GM23338 (cell line): ENCODE measurements around the gene ADCYAP1R1. TPM values are rescaled to one million over a fixed set of nuclear protein-coding genes. Genes with fewer than 3 reads are reported as not detected.

ENCODE experiments used
- ATAC-seq: fragments of 200-7000 bp; cut with Tn5 transposase; 3 replicates; pipeline ENCODE4 v1.9.1; 2020
- DNase-seq: peaks from one replicate; pipeline ENCODE4 v3.0.0-alpha.2; 2015; ENCODE audit warnings: low spot score
- H2AFZ ChIP-seq: fragments of 200-600 bp; sonication (generic); 2 replicates; pipeline ENCODE4 v1.8.0; 2016; ENCODE audit warnings: antibody characterized with exemption, mild to moderate bottlenecking, moderate library complexity
- H3F3A ChIP-seq: fragments of 200-600 bp; sonication (generic); replicated peaks from 2 replicates; pipeline ENCODE4 v1.8.0; 2017; ENCODE audit warnings: antibody characterized with exemption, mixed run types, low read depth
- H3K27ac ChIP-seq: fragments of 200-600 bp; sonication (generic); 2 replicates; pipeline ENCODE4 v1.6.1; 2016; ENCODE audit warnings: low read depth
- H3K27me3 ChIP-seq: fragments of 200-600 bp; sonication (generic); 2 replicates; pipeline ENCODE4 v1.8.0; 2016; ENCODE audit warnings: mild to moderate bottlenecking, mixed run types, moderate library complexity; ENCODE audit not compliant: insufficient read depth
- H3K36me3 ChIP-seq: fragments of 200-600 bp; sonication (generic); 2 replicates; pipeline ENCODE4 v1.8.0; 2016; ENCODE audit warnings: mild to moderate bottlenecking; ENCODE audit not compliant: insufficient read depth
- H3K4me1 ChIP-seq: fragments of 200-600 bp; sonication (generic); 2 replicates; pipeline ENCODE4 v1.8.0; 2016; ENCODE audit warnings: mild to moderate bottlenecking, moderate library complexity; ENCODE audit not compliant: insufficient read depth
- H3K4me2 ChIP-seq: fragments of 200-600 bp; sonication (generic); 2 replicates; pipeline ENCODE4 v1.7.1; 2017; ENCODE audit warnings: mixed run types
- H3K4me3 ChIP-seq: fragments of 200-600 bp; sonication (generic); 2 replicates; pipeline ENCODE4 v1.6.1; 2016; ENCODE audit warnings: mixed run types
- H3K79me2 ChIP-seq: fragments of 200-600 bp; sonication (generic); replicated peaks from 2 replicates; pipeline ENCODE4 v1.8.0; 2017; ENCODE audit warnings: mild to moderate bottlenecking; ENCODE audit not compliant: insufficient read depth
- H3K9me2 ChIP-seq: fragments of 200-600 bp; sonication (generic); 2 replicates; pipeline ENCODE4 v1.8.0; 2017; ENCODE audit not compliant: insufficient read depth
- H4K20me1 ChIP-seq: fragments of 200-600 bp; sonication (generic); replicated peaks from 2 replicates; pipeline ENCODE4 v1.8.0; 2017; ENCODE audit warnings: mild to moderate bottlenecking; ENCODE audit not compliant: insufficient read depth
- H3K27ac Mint-ChIP-seq: 2 replicates; pipeline ENCODE4 v1.8.0; 2020; ENCODE audit warnings: inconsistent platforms, mild to moderate bottlenecking, moderate library complexity, mixed read lengths
- H3K27me3 Mint-ChIP-seq: 3 replicates; pipeline ENCODE4 v1.8.0; 2022; ENCODE audit warnings: low read depth, mild to moderate bottlenecking, moderate library complexity, mixed read lengths, inconsistent platforms; ENCODE audit not compliant: insufficient read depth, poor library complexity
- H3K36me3 Mint-ChIP-seq: 3 replicates; pipeline ENCODE4 v1.8.0; 2021; ENCODE audit warnings: low read depth, mild to moderate bottlenecking, inconsistent platforms, moderate library complexity, mixed read lengths
- H3K4me1 Mint-ChIP-seq: 3 replicates; pipeline ENCODE4 v1.8.0; 2020; ENCODE audit warnings: mild to moderate bottlenecking, inconsistent platforms, mixed read lengths
- H3K4me3 Mint-ChIP-seq: 3 replicates; pipeline ENCODE4 v1.8.0; 2021; ENCODE audit warnings: moderate library complexity, mild to moderate bottlenecking, inconsistent platforms, mixed read lengths
- H3K9me3 Mint-ChIP-seq: 3 replicates; pipeline ENCODE4 v1.8.0; 2020; ENCODE audit warnings: moderate library complexity, mild to moderate bottlenecking, inconsistent platforms, mixed read lengths
- EZH2phosphoT487 ChIP-seq: fragments of 200-600 bp; sonication (generic); IDR thresholded peaks from one replicate; pipeline ENCODE4 v1.8.1; 2018; ENCODE audit warnings: antibody characterized with exemption; ENCODE audit not compliant: unreplicated experiment
- JUNB ChIP-seq: IDR thresholded peaks from one replicate; pipeline ENCODE4 v1.6.1; 2016; ENCODE audit warnings: antibody characterized with exemption; ENCODE audit not compliant: unreplicated experiment
- NANOG ChIP-seq: IDR thresholded peaks from 2 replicates; pipeline ENCODE4 v1.6.1; 2016; ENCODE audit warnings: antibody characterized with exemption, borderline replicate concordance
- ZNF114 ChIP-seq: fragments of 250-450 bp; sonication (Bioruptor Pico); IDR thresholded peaks from 2 replicates; pipeline ENCODE4 v1.5.0; 2020; ENCODE audit warnings: mild to moderate bottlenecking, moderate library complexity
- ZNF331 ChIP-seq: fragments of 250-450 bp; sonication (Bioruptor Pico); IDR thresholded peaks from 2 replicates; pipeline ENCODE4 v1.5.0; 2020; ENCODE audit warnings: low read depth, mild to moderate bottlenecking, moderate library complexity
- polyA plus RNA-seq: library from polyadenylated mRNA; unstranded; fragments of >200 nt; fragmentation: Nextera tagmentation; extraction: Ambion mirVana; gene quantifications from 2 replicates; pipeline ENCODE4 v1.2.1, GENCODE V29; 2016
- total RNA-seq: library from RNA; depleted of rRNA; stranded (reverse); fragments of >200 nt; shearing (Covaris generic); gene quantifications from 2 replicates; pipeline ENCODE4 v1.2.3, GENCODE V29; 2014
- TF ChIP-seq, protein P1 (sequence below): IDR thresholded peaks from 2 replicates; pipeline ENCODE4 v1.6.1; 2016; ENCODE audit warnings: antibody characterized with exemption
- TF ChIP-seq, protein P2 (sequence below), 2 experiments: fragments of 200-600 bp in 1 of 2; sonication (generic) in 1 of 2; conservative IDR thresholded peaks; 2 replicates each; pipeline versions ENCODE4 v1.5.1 to v1.6.1; 2016 to 2017; ENCODE audit warnings: antibody characterized with exemption in 2 of 2, low read depth in 2 of 2, mild to moderate bottlenecking in 2 of 2, moderate library complexity in 1 of 2
- TF ChIP-seq, protein P3 (sequence below): IDR thresholded peaks from one replicate; pipeline ENCODE4 v1.6.1; 2018; ENCODE audit warnings: antibody characterized with exemption; ENCODE audit not compliant: unreplicated experiment

The ADCYAP1R1 gene
- total and polyA plus RNA-seq, 2 experiments from 2014 or later, result 1.8 to 10.6 TPM

DNA sequence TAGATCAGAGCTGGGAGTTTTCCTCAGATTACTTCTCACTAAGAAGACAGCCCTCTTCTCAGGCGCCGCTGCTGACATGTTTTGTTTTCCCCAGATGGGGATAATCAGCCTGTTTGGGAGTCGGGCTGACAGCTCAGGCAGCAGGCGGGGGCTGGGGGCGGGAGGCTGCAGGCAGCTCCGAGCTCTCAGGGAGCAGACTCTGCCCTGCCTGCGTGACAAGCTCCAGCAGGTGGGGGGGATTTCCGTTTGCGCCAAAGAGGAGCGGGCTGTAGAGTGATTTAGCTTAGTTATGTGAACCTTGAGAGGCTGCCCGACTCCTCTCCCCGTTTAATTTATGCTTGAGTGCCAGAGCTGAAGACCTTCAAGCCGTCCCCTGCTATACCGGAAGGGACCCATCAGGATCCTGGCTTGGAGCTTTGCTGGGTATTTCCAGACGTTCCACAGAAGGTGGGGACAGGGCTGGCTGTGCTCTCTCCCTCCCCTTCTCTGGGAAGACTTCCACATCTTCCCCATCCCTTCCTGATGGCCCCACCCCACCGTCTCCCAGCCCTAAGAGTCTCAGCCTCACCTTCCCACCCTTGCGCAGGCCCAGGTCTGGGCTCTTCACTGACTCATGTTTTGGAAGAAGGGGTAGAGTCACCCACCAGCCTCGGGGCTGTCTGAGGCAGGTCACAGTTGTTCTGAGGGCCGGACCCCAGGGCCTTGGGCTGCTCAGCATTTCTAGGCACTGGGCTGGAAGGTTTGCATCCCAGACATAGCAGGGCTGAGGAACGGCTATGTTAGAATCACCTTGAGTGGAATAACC, 24.7 kb upstream of the ADCYAP1R1 start:
- Histone ChIP-seq H4K20me1 (no peaks in the 10 kb centered on the region), H2AFZ (peak overlapping the region; percentile 66; the same call in 1 of the 2 replicates), H3K4me2 (peak overlapping the region; percentile 55; the same call in 1 of the 2 replicates), H3K4me1 (peaks cover 6% of the 10 kb centered on the region), H3K79me2 (no peaks in the 10 kb centered on the region), H3K36me3 (no peaks in the 10 kb centered on the region), H3K4me3 (no peak overlapping the region), H3K9me2 (no peaks in the 10 kb centered on the region), H3F3A (no peaks in the 10 kb centered on the region), H3K27ac (no peak overlapping the region), H3K27me3 (no peaks in the 10 kb centered on the region)
- no peak overlapping the region for H3K4me3 Mint-ChIP-seq
- H3K27me3 Mint-ChIP-seq, result peaks cover 27% of the 10 kb centered on the region
- ATAC-seq, result peak; percentile 78
- peak; percentile 58 for DNase-seq
- H3K27ac Mint-ChIP-seq, result no peak overlapping the region
- peaks cover 21% of the 10 kb centered on the region for H3K4me1 Mint-ChIP-seq
- no peaks in the 10 kb centered on the region for H3K9me3 Mint-ChIP-seq
- no peaks in the 10 kb centered on the region for H3K36me3 Mint-ChIP-seq
- no peak for TF ChIP-seq EZH2phosphoT487
- TF ChIP-seq, protein P1, sequence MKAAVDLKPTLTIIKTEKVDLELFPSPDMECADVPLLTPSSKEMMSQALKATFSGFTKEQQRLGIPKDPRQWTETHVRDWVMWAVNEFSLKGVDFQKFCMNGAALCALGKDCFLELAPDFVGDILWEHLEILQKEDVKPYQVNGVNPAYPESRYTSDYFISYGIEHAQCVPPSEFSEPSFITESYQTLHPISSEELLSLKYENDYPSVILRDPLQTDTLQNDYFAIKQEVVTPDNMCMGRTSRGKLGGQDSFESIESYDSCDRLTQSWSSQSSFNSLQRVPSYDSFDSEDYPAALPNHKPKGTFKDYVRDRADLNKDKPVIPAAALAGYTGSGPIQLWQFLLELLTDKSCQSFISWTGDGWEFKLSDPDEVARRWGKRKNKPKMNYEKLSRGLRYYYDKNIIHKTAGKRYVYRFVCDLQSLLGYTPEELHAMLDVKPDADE, result no peak
- TF ChIP-seq, protein P2, sequence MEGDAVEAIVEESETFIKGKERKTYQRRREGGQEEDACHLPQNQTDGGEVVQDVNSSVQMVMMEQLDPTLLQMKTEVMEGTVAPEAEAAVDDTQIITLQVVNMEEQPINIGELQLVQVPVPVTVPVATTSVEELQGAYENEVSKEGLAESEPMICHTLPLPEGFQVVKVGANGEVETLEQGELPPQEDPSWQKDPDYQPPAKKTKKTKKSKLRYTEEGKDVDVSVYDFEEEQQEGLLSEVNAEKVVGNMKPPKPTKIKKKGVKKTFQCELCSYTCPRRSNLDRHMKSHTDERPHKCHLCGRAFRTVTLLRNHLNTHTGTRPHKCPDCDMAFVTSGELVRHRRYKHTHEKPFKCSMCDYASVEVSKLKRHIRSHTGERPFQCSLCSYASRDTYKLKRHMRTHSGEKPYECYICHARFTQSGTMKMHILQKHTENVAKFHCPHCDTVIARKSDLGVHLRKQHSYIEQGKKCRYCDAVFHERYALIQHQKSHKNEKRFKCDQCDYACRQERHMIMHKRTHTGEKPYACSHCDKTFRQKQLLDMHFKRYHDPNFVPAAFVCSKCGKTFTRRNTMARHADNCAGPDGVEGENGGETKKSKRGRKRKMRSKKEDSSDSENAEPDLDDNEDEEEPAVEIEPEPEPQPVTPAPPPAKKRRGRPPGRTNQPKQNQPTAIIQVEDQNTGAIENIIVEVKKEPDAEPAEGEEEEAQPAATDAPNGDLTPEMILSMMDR (conservative IDR thresholded peaks at IDR 0.05; ENCODE audit: low read depth in 2 of 2), result no peak
- TF ChIP-seq JUNB, result no peak

DNA sequence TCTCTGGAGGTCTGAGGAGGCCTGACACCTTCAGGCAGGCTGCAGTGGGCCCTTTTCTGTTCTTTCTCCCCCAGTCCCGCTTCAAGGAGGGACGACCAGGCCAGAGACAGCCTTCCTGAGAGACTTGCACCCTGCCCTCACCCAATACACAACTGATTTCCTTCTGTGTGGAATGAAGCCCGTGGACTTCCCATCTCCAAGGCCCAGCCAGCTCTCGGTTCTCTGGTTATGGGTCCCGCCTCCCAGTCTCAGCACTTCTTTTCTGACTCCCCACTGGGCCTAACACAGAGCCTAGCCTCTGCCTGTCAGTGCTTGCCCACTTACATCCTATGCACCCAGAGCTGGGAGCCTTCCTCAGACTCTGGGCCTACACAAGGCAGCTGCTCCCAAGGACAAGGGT, 24.1 kb upstream of the ADCYAP1R1 start:
- no peak overlapping the region for H2AFZ ChIP-seq
- 0 out of 2 replicates have a peak, but pooled peaks cover 3% of the 10 kb centered on the region for H3K9me2 ChIP-seq
- H3K4me2 ChIP-seq, result no peak overlapping the region
- ATAC-seq (no peak), DNase-seq (no peak)
- Mint-ChIP-seq H3K4me1 (peaks cover 17% of the 10 kb centered on the region), H3K4me3 (no peak overlapping the region), H3K36me3 (no peaks in the 10 kb centered on the region), H3K9me3 (no peaks in the 10 kb centered on the region), H3K27ac (no peak overlapping the region), H3K27me3 (peaks cover 22% of the 10 kb centered on the region)
- H3K36me3 ChIP-seq, result no peaks in the 10 kb centered on the region
- no peak overlapping the region for H3K27ac ChIP-seq
- no peaks in the 10 kb centered on the region for H4K20me1 ChIP-seq
- H3F3A ChIP-seq, result no peaks in the 10 kb centered on the region
- H3K27me3 ChIP-seq, result no peaks in the 10 kb centered on the region
- TF ChIP-seq ZNF114 (no peak), ZNF331 (CRISPR knock-in tag) (no peak), JUNB (no peak), NANOG (no peak)
- TF ChIP-seq, protein P3, sequence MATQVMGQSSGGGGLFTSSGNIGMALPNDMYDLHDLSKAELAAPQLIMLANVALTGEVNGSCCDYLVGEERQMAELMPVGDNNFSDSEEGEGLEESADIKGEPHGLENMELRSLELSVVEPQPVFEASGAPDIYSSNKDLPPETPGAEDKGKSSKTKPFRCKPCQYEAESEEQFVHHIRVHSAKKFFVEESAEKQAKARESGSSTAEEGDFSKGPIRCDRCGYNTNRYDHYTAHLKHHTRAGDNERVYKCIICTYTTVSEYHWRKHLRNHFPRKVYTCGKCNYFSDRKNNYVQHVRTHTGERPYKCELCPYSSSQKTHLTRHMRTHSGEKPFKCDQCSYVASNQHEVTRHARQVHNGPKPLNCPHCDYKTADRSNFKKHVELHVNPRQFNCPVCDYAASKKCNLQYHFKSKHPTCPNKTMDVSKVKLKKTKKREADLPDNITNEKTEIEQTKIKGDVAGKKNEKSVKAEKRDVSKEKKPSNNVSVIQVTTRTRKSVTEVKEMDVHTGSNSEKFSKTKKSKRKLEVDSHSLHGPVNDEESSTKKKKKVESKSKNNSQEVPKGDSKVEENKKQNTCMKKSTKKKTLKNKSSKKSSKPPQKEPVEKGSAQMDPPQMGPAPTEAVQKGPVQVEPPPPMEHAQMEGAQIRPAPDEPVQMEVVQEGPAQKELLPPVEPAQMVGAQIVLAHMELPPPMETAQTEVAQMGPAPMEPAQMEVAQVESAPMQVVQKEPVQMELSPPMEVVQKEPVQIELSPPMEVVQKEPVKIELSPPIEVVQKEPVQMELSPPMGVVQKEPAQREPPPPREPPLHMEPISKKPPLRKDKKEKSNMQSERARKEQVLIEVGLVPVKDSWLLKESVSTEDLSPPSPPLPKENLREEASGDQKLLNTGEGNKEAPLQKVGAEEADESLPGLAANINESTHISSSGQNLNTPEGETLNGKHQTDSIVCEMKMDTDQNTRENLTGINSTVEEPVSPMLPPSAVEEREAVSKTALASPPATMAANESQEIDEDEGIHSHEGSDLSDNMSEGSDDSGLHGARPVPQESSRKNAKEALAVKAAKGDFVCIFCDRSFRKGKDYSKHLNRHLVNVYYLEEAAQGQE, result no peak
- TF ChIP-seq, protein P2 (conservative IDR thresholded peaks at IDR 0.05; ENCODE audit: low read depth in 2 of 2), result no peak
- TF ChIP-seq, protein P1, result no peak
- no peak overlapping the region for H3K4me3 ChIP-seq
- H3K79me2 ChIP-seq, result no peaks in the 10 kb centered on the region
- peaks cover 6% of the 10 kb centered on the region for H3K4me1 ChIP-seq
